HG03135 (cell line): ENCODE measurements around the gene FBN3.

Experiments
- ATAC-seq: cut with Tn5 transposase; IDR thresholded peaks from one replicate; pipeline ENCODE4 v1.9.1; 2021; ENCODE audit warnings: mild to moderate bottlenecking, moderate library complexity; ENCODE audit not compliant: unreplicated experiment

The FBN3 gene

DNA sequence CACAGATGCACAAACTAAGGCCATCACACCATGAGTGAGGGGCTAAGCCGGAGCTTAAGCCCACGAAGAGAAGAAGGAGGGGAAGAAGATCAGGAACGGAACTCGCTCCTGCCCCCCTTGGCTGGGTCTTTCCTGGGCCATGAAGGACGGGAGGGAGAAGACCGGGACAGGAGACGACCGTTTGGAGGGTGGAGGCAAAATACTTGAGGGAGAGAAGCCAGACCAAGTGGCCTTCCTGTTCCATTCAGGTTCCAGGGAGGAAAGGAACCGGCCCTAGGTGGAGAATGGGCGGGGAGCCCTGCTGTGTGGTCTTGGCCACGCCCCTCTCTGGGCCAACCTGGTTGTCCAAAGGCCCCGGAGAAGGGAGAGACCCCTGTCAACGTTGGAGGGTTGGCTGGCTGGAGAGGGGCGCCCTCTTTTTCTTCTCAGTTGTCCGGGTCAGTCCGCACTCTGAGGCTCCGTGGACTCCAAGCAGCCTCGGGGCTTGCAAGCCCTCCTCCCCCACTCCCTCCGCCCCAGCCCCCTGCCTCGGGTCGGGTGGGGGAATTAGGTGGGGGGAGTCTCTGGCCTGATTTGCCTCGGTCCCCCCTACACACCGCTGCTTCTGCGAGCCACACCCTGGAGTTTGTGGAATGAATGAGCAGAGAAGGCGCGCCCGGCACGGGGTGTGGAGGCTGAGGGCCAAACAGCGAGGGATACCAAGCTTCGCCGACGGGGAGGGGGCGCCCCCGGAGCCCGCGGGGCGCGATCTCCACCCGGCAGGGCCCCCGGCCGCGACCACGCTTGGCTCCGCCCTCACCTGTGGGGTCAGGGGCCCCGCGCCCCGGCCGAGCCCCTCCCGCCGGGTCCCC lies 757 bp downstream of the FBN3 start:
- ATAC-seq: no peak

DNA sequence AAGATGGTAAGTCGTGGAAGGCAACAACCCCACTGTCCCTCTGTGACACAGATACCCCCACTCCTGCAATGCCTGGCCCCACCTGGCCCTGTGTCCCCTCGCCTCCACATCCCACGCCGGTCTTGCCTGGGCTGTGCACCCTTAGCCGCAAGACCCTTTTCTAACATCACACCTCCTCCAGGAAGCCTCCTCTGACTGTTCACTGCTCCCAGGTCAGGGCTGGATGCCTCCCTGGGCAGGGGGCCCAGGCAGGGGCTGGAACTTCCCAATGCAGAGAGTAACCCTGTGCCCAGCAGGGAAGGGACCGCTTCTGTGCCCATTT lies 1.3 kb downstream of the FBN3 start:
- ATAC-seq: no peak

DNA sequence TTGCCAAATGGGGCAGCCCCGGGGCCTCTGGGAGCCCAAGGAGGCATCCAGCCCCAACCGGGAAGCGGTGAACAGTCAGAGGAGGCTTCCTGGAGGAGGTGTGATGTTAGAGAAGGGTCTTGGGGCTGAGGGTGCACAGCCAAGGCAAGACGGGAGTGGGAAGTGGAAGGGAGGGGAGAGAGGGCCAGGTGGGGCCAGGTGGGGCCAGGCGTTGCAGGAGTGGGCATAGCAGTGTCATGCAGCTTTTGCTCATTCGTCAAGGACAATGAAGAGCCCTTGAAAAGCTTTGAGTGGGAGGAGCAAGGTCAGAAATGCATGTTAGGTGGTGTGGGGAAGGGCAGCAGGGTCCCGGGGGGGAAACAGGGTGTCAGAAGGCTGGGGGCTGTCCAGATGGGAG lies 1.8 kb downstream of the FBN3 start:
- ATAC-seq: no peak

DNA sequence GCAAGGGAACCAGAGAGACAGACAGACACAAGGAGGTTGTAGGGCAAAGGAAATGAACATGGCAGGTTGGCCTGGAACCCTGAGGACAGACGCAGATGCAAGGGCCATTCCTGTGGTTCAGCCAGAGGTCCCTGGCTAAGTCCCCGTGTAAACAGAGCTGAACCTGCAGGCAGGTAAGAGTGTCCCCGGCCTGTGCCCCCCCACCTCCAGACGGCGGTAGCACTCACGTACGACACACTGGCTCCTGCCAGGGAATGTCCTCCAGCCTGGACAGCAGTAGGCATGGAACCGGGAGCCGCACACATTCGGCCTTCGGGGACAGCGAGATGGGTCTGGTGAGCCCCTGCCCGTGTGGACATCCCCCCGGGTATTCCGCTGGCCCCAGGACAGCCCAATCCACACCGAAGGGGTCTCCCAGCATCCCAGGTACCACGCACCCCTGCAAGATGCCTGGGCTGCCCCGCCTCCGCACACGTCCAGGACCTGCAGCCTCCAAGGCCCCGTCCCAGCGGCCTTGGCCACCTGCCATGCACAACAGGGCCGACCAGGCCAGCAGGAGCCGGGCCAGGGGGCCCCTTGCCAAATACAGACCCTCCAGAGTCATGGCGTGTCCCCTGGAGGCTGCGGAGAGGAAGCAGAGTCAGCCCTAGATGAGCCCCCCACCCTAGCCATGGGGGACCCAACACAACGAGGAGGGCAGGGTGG lies 2.4 kb downstream of the FBN3 start:
- ATAC-seq: no peak

DNA sequence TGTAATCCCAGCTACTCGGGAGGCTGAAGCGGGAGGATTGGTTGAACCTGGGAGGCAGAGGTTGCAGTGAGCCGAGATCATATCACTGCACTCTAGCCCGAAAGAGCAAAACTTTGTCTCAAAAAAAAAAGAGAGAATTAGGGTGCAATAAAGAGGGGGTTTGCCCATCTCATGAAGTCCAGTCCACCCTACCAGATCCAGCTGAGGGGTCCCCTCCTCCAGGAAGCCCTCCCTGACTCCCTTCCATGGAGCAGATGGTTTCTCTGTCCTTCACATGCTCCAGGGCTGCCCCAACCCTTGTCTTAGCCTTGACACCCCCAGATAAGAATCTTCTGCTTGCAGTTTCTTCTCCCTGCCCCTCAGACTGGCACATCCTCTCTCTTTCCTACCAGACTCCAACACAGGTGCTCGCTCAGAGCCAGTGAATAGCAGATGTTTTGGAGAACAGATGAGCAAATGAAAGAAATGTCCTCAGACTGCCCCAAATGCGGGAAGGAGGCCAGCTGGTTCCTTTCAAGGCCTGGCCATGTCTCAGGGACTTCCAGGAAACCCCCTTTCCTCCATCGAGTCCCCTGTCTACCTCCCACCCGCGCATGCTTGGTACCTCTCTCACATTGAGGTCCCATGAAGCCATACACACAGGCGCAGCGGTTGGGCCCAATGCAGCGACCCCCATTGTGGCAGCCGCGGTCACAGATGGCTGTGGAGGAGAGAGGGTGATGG lies 5.0 kb downstream of the FBN3 start:
- no peak for ATAC-seq

DNA sequence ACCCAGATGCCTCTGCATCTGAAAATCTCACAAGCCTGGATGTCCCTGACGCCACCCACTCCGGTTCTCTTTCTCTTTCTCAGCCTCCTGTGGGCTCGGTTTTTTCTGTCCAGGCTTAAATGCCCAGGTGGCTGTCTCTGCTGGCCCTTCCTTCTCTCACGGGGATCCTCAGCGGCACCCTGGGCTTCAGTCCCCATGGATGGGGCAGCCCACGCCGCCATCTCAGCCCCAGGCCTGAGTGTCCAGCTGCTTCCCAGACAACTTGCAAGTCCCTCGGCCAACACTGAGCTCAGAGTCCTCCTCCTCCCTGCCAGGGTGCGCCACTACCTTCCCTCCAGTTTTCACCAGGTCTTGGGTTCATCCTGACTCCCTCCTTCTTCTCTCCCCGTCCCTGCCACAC lies 6.4 kb downstream of the FBN3 start:
- no peak for ATAC-seq

DNA sequence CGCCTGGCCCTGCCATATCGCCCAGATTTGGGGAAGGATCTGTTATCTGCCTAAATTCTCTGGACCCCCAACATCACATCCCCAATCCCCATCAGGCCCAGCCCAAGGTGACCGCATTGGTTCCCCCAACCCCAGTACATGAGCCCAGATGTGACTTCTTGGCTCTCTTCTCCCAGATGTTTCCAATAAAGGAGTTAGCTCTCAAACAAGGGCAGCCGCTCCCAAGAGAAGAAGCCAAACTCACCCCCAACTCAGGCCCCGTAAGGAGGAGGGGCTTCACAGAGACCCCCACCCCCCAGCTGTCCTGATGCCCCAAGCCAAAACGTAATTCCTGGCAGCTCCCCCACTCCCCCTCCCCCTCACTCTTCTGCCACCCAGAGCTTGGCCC lies 6.9 kb downstream of the FBN3 start:
- no peak for ATAC-seq

DNA sequence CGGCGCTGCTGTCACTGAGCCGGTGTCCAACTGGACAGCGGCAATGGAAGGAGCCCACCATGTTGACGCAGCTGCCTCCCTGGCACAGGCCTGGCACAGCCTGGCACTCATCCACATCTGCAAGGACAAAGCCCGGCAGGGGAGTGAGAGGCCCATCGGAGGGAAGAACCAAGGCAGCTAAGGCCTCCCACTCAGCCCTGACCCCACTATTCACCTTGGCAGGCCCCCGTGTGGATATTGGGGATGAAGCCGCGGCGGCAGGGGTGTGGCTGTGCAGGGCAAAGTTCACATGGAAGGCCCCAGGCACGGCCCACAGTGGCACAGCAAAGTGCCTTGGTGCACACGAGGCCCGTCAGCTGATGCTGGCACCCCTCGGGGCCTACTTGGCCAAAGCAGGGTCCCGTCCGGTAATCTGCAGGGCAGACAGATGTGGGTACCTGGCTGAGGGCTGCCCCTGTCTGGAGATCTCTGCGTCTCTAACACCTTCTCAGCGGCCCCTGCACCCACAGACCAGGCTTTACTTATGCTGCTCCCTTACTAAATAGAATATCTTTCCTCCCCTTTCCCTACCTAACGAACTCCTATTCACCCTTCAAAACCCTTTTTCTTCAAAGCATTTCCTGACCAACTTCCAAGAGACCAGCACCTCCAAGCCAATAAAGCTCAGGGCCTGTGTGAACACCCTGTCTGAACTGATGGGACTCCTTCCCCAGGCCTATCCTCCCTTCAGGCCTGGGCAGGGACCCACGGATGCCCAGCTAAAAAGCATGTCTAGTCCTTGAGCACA lies 7.5 kb downstream of the FBN3 start:
- ATAC-seq: no peak

DNA sequence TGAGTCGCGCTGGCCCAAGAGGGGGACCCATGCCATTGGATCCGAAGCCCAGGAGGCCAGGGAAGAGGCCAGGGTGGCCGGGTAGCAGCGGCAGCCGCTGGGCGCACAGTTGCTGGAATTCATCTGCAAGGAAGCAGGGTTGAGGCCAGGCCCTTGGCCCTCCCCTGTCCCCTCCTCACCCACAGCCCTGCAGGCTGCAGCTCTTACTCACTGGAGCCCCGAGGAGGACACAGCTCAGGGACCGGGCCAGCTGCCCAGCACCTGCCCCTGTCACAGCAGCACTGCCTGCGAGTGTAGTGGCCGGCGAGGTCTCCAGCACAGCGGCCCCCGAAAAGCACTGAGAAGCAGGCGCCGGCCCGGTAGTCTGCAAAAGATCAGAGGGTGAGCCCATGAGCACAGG lies 11.2 kb downstream of the FBN3 start:
- ATAC-seq: no peak

DNA sequence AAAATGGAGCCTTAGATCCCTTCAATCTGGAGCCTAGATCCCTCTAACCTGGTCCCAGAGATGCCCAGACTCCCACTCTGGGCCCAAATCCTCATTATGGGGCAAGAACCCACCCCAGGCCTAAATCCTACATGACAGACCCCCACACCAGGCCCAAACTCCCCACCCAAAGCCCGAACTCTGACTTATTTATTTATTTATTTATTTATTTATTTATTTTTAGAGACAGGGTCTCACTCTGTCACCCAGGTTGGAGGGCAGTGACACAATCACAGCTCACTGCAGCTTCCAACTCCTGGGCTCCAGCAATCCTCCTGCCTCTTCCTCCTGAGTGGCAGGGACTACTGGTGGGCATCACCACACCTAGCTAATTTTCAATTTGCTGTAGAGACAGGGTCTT lies 12.0 kb downstream of the FBN3 start:
- no peak for ATAC-seq

DNA sequence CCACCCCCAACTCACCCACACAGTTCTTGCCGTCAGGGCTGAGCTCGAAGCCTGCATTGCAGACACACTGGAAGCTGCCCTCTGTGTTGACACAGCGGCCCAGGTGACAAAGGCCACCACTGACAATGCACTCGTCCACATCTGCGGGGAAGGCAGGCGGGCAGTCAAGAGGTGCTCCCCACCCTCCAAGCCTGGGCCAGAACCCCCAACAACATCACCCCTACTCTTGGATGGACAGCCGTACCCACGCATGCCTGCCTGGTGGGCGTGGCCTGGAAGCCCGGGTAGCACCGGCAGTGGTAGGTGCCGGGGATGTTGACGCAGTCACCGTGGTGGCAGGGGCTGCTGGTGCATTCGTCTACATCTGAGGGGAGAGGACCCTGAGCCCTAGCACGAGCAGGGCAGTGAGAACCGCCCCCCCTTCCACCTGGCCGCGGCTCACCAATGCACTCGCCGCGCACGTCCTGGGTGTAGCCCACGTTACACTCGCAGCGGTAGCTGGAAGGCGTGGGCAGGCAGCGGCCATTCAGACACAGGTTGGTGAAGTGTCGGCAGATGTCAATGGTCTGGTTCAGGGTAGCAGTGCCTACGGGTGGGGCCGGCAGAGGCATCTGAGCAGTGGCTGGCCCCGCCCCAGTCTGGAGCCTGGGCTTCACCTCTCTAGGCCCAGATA lies 13.3 kb downstream of the FBN3 start:
- no peak for ATAC-seq

DNA sequence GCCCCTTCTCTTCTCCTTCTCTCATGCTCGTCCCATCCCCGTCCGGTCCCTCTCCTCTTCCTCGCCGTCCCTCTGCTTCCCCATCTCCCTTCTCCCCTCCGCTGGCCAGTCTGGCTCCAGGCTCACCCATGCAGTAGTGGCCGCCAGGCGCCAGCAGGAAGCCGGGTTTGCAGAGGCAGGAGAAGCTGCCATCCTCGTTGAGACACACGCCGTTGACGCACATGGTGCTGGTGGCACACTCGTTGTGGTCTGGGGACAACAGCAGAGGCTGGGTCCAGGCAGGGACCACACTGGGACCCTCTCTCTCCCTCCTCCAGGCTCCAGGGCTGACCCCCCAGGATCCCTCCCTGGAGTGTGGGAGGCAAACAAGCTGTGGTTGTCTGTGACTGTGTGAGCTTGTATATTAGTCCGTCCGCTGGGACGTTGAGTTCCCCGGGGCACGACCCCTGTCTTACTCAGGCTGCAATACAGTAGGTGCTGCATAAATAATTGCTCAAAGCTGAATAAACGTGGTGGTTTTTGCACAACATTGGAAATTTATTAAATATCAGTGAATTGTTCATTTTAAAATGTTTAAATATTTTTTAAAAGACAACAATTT lies 16.4 kb downstream of the FBN3 start:
- no peak for ATAC-seq

DNA sequence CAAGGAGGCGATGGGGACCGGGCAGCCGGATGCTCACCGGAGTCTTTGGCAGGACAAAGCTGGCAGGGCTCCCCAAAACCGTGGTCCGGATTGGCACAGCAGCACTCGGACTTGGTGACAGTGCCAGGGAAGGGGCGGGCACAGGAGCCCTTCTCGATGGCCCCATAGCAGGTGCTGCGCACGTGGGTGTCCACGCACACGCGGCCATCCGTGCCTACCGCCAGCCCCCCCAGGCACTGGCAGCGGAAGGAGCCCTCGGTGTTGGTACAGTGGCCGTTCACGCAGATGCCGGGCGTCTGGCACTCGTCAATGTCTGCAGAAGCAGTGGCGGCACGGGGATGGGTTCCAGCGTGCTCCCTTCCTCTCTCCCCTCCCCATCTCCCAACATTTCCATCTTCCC lies 17.9 kb downstream of the FBN3 start:
- no peak for ATAC-seq

DNA sequence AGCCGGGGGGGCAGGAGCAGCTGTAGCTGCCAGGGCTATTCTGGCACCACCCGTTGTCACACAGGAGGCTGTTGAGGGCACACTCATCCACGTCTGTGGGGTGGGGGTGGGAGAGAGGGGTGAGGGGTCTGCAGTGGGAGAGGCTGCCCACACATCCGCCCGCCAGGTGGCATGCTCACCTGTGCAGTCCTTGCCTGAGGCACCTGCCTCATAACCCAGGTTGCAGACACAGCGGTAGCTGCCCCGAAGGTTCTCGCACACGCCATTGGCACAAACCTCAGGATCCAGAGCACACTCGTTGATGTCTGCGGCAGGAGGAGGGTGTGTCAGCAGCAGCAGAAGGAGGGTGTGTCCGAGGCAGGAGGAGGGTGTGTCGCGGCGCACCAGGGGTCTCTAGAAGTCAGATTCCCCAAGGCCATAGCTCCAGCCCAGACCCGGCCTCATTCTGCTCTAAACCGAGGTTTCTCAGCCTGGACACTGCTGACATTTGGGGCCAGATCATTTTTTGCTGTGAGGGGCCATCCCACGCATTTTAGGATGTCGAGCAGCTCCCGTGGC lies 20.3 kb downstream of the FBN3 start:
- ATAC-seq: no peak

DNA sequence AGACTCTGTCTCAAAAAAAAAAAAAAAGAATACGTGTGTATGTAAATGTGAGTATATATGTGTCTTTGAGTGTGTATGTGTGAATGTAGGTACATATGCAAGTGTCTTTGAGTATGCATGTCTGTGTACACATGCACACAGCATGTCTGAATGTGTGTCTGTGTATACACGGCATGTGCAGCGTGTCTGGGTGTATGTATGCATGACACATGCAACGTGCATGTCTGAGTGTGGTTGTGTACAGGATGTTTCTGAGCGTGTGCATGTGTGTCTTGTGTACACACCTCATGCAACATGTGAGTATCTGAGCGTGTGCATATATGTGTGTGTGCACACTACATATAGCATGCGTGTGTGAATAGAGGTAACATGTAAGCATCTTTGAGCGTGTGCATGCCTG lies 20.8 kb downstream of the FBN3 start:
- no peak for ATAC-seq

DNA sequence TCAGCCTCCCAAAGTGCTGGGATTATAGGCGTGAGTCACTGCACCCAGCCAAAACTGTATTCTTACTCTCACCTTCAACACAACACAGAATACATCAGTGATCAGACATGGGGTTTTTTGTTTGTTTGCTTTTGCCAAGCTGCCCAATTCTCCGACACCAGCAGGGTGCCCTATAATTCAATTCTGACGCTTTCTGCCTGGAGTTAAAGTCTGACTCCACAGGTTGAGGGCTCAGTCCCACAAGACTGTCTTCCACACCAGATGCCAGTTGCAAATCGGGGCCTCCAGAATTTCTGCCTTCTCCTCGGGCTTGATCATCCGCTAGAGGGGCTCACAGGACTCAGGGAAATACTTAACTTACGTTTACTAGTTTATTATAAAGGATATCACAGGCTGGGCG lies 22.1 kb downstream of the FBN3 start:
- ATAC-seq: no peak

DNA sequence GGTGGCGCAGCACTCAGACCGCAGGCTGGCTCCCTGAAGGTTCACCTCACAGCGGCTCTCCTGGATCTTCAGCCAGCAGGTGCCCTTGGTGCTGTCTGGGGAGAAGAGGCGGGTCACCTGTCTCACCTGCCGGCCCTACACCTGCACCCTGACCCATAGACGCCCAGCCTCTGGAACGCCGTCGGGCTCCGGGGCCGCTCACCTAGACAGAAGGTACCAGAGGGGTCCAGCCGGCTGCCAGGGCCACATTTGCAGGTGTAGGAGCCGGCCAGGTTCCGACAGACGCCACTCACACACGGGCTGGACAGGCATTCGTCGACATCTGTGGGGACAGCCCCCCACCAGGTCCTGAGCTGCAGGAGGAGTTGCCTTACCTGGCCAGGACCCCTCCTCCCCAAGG lies 22.9 kb downstream of the FBN3 start:
- no peak for ATAC-seq

DNA sequence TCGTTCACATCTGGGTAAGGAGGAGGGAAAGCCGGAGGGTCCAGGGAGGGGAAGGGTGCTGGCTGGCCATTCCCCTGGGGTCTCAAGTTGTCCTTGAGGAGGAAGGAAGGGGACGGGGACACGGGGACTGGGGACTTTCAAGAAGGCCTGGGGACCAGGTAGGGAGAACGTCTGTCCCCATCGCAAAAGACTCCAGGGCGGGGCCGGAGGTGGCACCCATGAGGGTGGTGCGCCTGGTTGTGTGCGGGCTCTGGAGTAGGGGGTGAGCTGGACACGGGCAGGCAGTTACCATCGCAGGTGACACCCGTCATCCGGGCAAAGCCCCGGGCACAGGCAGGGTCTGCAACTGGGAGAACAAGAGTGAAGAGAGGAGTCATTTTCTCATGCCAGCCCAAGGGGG lies 23.4 kb downstream of the FBN3 start:
- no peak for ATAC-seq

DNA sequence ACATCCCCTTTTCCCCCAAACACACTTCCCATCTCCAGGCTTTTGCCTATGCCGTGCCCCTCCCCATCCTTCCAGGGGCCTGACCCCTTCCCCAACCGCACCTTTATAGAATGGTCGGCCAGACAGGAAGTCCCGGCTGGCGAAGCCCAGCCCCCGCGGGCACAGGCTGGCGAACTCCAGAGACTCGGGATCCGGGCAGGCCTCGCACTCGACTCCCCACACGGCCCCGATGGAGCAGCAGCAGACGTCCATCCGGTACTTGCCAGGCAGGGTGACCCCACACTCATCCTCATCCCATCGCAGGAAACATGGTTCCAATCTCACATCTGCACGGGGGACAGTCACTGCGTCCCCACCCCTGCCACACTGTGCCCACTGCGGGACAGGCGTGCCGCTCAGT lies 25.7 kb downstream of the FBN3 start:
- ATAC-seq: no peak
